Gastrocnemius medialis (tissue), 4 donors: ENCODE data around the gene ST6GALNAC4.

ENCODE experiments used
- CTCF ChIP-seq, 5 experiments: fragments of 450-650 bp in 3 of 5; fragments of 200-600 bp in 2 of 5; sonication (generic) in 2 of 5; IDR thresholded peaks in 4 of 5; conservative IDR thresholded peaks in 1 of 5; 1 replicate in 4 of 5; 2 replicates in 1 of 5; pipeline ENCODE4 v1.5.1; 2016 to 2019; ENCODE audit warnings: antibody characterized with exemption in 5 of 5, mild to moderate bottlenecking in 3 of 5, moderate library complexity in 3 of 5
- POLR2A ChIP-seq, 2 donors: fragments of 450-650 bp; IDR thresholded peaks; one replicate each; pipeline ENCODE4 v1.6.1; 2017; ENCODE audit warnings: antibody characterized with exemption in 2 of 2, mild to moderate bottlenecking in 2 of 2, moderate library complexity in 2 of 2

- TF ChIP-seq CTCF (IDR thresholded peaks at IDR 0.05 in 4 of 5, conservative IDR thresholded peaks at IDR 0.05 in 1 of 5): no peak
- TF ChIP-seq POLR2A (IDR thresholded peaks at IDR 0.05): no peak
Observed at GRCh38 chr9:127860260-127860659, 56.6 kb downstream of the ST6GALNAC4 start.
